Measurements from ENCODE around the gene CETP. TPM values are rescaled to one million over a fixed set of nuclear protein-coding genes. Genes with fewer than 3 reads are reported as not detected.

CETP gene
- total and polyA plus RNA-seq, 2 donors (not counting 1 experiment from before 2014, with no cell fraction given) = 0.06 TPM; not detected in 1

GRCh38 chr16:56918467-56919012, 43.2 kb upstream of the CETP start:
- H4K20me1 ChIP-seq (ENCODE audit: control insufficient read depth, extremely low read depth, insufficient read depth, low read length) = no peaks in the 10 kb centered on the region
- TF ChIP-seq EZH2 (IDR thresholded peaks at IDR 0.05; ENCODE audit: low read length, missing control alignments) (no peak), CTCF (conservative IDR thresholded peaks at IDR 0.05 in 1 of 2, IDR thresholded peaks at IDR 0.05 in 1 of 2; ENCODE audit: low read depth in 1 of 2, low read length in 2 of 2) (no peak)
- no peak overlapping the region for H3K4me2 ChIP-seq (ENCODE audit: extremely low read depth, insufficient read depth, low read length)
- no peak overlapping the region for H3K27ac ChIP-seq (ENCODE audit: insufficient read depth, low read length)
- H3K9me3 ChIP-seq (ENCODE audit: control insufficient read depth, insufficient read depth, low read depth, low read length) = no peaks in the 10 kb centered on the region
- peaks cover 5% of the 10 kb centered on the region for H3K27me3 ChIP-seq (ENCODE audit: control insufficient read depth, insufficient read depth, low read length)
- H2AFZ ChIP-seq (ENCODE audit: low read length) = no peak overlapping the region
- H3K36me3 ChIP-seq (ENCODE audit: control insufficient read depth, insufficient read depth, low read length) = no peaks in the 10 kb centered on the region
- H3K4me3 ChIP-seq (replicated peaks in 1 of 4; ENCODE audit: control extremely low read depth in 1 of 4, insufficient read depth in 1 of 4, low read depth in 3 of 4, low read length in 4 of 4) = no peak overlapping the region
- H3K4me1 ChIP-seq (ENCODE audit: control insufficient read depth, extremely low read depth, insufficient read depth, low read length) = no peaks in the 10 kb centered on the region
- no peak overlapping the region for H3K9ac ChIP-seq (ENCODE audit: insufficient read depth, low read length)
- DNase-seq (ENCODE audit: low read depth in 2 of 2) = peak in 1 of 2 donors; percentile 38
- H3K79me2 ChIP-seq (ENCODE audit: control insufficient read depth, insufficient read depth, low read length) = no peaks in the 10 kb centered on the region

DNA sequence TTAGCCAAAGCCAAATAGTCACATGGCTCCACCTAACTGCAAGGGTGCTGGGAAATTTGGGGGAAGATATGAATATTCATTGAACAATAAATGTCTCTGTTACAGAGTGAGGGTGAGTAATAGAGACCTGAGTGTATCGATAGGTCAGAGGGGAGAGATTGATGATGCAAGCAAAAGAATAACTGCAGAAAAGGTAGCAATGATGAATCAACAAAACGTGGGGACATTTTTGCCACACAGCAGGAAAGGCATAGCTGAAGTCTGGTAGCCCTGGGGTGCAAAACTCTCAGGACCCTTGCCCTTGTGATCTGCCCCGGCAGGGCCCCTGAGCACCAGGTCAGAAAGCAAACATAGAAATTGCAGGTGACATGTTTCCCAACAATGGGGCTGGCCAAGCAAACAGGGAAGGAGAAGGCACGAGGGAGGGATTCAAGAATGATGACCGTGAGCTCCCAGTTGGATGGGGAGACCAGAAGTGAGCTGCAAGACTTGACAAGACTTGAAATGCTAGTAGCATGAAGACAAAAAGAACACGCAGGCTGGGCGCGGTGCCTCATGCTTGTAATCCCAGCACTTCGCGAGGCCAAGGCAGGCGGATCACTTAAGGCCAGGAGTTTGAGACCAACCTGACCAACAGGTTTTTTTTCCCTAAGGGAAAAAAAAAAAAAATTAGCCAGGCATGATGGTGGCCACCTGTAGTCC, 42.5 kb upstream of the CETP start:
- H3K79me2 ChIP-seq (ENCODE audit: control insufficient read depth, insufficient read depth, low read length) = no peaks in the 10 kb centered on the region
- no peak overlapping the region for H3K4me3 ChIP-seq (replicated peaks in 1 of 4; ENCODE audit: control extremely low read depth in 1 of 4, insufficient read depth in 1 of 4, low read depth in 3 of 4, low read length in 4 of 4)
- H3K4me1 ChIP-seq (ENCODE audit: control insufficient read depth, extremely low read depth, insufficient read depth, low read length) = no peaks in the 10 kb centered on the region
- H3K9me3 ChIP-seq (ENCODE audit: control insufficient read depth, insufficient read depth, low read depth, low read length) = no peaks in the 10 kb centered on the region
- H3K4me2 ChIP-seq (ENCODE audit: extremely low read depth, insufficient read depth, low read length) = no peak overlapping the region
- H3K27ac ChIP-seq (ENCODE audit: insufficient read depth, low read length) = no peak overlapping the region
- no peaks in the 10 kb centered on the region for H4K20me1 ChIP-seq (ENCODE audit: control insufficient read depth, extremely low read depth, insufficient read depth, low read length)
- peaks cover 5% of the 10 kb centered on the region for H3K27me3 ChIP-seq (ENCODE audit: control insufficient read depth, insufficient read depth, low read length)
- no peak for TF ChIP-seq EZH2 (IDR thresholded peaks at IDR 0.05; ENCODE audit: low read length, missing control alignments)
- no peak for TF ChIP-seq CTCF (conservative IDR thresholded peaks at IDR 0.05 in 1 of 2, IDR thresholded peaks at IDR 0.05 in 1 of 2; ENCODE audit: low read depth in 1 of 2, low read length in 2 of 2)
- H3K36me3 ChIP-seq (ENCODE audit: control insufficient read depth, insufficient read depth, low read length) = no peaks in the 10 kb centered on the region
- H2AFZ ChIP-seq (ENCODE audit: low read length) = no peak overlapping the region
- no peak for DNase-seq (ENCODE audit: low read depth in 2 of 2)
- no peak overlapping the region for H3K9ac ChIP-seq (ENCODE audit: insufficient read depth, low read length)

GRCh38 chr16:56921571-56921970, 40.2 kb upstream of the CETP start:
- no peak overlapping the region for H3K4me2 ChIP-seq (ENCODE audit: extremely low read depth, insufficient read depth, low read length)

More at GRCh38 chr16:56921571-56921970, 40.2 kb upstream of the CETP start:
- Histone ChIP-seq H3K9me3 (ENCODE audit: control insufficient read depth, insufficient read depth, low read depth, low read length) (no peaks in the 10 kb centered on the region), H3K36me3 (ENCODE audit: control insufficient read depth, insufficient read depth, low read length) (no peaks in the 10 kb centered on the region), H3K79me2 (ENCODE audit: control insufficient read depth, insufficient read depth, low read length) (no peaks in the 10 kb centered on the region), H4K20me1 (ENCODE audit: control insufficient read depth, extremely low read depth, insufficient read depth, low read length) (no peaks in the 10 kb centered on the region), H3K4me3 (replicated peaks in 1 of 4; ENCODE audit: control extremely low read depth in 1 of 4, insufficient read depth in 1 of 4, low read depth in 3 of 4, low read length in 4 of 4) (no peak overlapping the region), H3K4me1 (ENCODE audit: control insufficient read depth, extremely low read depth, insufficient read depth, low read length) (no peaks in the 10 kb centered on the region), H3K9ac (ENCODE audit: insufficient read depth, low read length) (no peak overlapping the region), H3K27ac (ENCODE audit: insufficient read depth, low read length) (no peak overlapping the region), H2AFZ (ENCODE audit: low read length) (no peak overlapping the region), H3K27me3 (ENCODE audit: control insufficient read depth, insufficient read depth, low read length) (peaks cover 5% of the 10 kb centered on the region)
- TF ChIP-seq EZH2 (IDR thresholded peaks at IDR 0.05; ENCODE audit: low read length, missing control alignments) = no peak
- no peak for TF ChIP-seq CTCF (conservative IDR thresholded peaks at IDR 0.05 in 1 of 2, IDR thresholded peaks at IDR 0.05 in 1 of 2; ENCODE audit: low read depth in 1 of 2, low read length in 2 of 2)
- no peak for DNase-seq (ENCODE audit: low read depth in 2 of 2)

Measured in fibroblast of lung (primary cell).